Mammary epithelial cell (primary cell): Measurements from ENCODE around the gene SMIM45.

ENCODE experiments used
- EZH2 ChIP-seq: IDR thresholded peaks from 2 replicates; pipeline ENCODE4 v1.6.1; 2012; ENCODE audit warnings: low read length, inconsistent platforms, borderline replicate concordance
- TF ChIP-seq, protein P1 (sequence below), 2 donors: IDR thresholded peaks in 1 of 2; conservative IDR thresholded peaks in 1 of 2; 2 replicates each; pipeline ENCODE4 v1.5.1; 2011 to 2012; ENCODE audit warnings: inconsistent platforms in 2 of 2, low read length in 2 of 2, mild to moderate bottlenecking in 2 of 2, control low read depth in 1 of 2, low read depth in 1 of 2; ENCODE audit not compliant: insufficient read depth in 1 of 2; ENCODE audit errors: extremely low read depth in 1 of 2

DNA sequence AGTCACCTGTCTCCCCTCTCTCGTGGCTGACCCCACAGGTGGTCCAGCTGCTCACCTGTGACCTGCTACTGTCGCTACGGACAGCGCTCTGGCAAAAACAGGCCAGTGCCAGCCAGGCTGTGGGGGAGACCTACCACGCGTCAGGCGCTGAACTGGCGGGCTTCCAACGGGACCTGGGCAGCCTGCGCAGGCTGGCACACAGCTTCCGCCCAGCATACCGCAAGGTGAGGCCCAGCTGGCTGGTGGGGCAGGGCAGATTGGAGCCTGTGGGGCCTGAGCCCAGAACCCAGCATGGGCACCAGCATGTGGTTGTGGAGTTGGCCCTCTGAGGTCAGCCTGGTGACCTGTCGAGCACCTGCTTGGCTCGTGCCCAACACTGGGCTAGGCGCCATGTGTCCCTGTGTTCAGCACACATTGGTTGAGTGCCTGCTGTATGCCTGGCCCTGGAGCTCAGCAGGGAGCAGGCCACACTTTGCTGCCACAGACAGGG is 49.0 kb upstream of the SMIM45 start:
- TF ChIP-seq, protein P1, sequence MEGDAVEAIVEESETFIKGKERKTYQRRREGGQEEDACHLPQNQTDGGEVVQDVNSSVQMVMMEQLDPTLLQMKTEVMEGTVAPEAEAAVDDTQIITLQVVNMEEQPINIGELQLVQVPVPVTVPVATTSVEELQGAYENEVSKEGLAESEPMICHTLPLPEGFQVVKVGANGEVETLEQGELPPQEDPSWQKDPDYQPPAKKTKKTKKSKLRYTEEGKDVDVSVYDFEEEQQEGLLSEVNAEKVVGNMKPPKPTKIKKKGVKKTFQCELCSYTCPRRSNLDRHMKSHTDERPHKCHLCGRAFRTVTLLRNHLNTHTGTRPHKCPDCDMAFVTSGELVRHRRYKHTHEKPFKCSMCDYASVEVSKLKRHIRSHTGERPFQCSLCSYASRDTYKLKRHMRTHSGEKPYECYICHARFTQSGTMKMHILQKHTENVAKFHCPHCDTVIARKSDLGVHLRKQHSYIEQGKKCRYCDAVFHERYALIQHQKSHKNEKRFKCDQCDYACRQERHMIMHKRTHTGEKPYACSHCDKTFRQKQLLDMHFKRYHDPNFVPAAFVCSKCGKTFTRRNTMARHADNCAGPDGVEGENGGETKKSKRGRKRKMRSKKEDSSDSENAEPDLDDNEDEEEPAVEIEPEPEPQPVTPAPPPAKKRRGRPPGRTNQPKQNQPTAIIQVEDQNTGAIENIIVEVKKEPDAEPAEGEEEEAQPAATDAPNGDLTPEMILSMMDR (conservative IDR thresholded peaks at IDR 0.05 in 1 of 2, IDR thresholded peaks at IDR 0.05 in 1 of 2; ENCODE audit: extremely low read depth in 1 of 2, insufficient read depth in 1 of 2, low read depth in 1 of 2, low read length in 2 of 2) = no peak
- no peak for TF ChIP-seq EZH2
